ENCODE data around the gene TEX38. TPM values are rescaled to one million over a fixed set of nuclear protein-coding genes. Genes with fewer than 3 reads are reported as not detected.
"Not testable (repeated sequence)": the region's sequence is repeated elsewhere in the genome, so short reads cannot be mapped to it uniquely, and the experiment has no call there.

TEX38 gene
- total RNA-seq, 2 donors from 2014 or later = not detected

- Histone ChIP-seq H3K4me3 (no peak overlapping the region), H3K27me3 (replicated peaks; ENCODE audit: insufficient read depth) (no peaks in the 10 kb centered on the region), H3K4me1 (ENCODE audit: control insufficient read depth in 1 of 2, low read depth in 2 of 2) (peaks cover 4 to 26% of the 10 kb centered on the region in 2 donors), H3K27ac (no peak overlapping the region), H3K36me3 (peaks cover 43% of the 10 kb centered on the region), H3K9me3 (no peaks in the 10 kb centered on the region)
- TF ChIP-seq CTCF (IDR thresholded peaks at IDR 0.05) = no peak
- DNase-seq (ENCODE audit: low spot score) (no peak), ATAC-seq (ENCODE audit: insufficient number of reproducible peaks, low FRiP score, low read depth) (no peak)
Measured at GRCh38 chr1:46689356-46689755, 17.7 kb downstream of the TEX38 start.

GRCh38 chr1:46689897-46690296, 18.2 kb downstream of the TEX38 start:
- no peak for ATAC-seq (ENCODE audit: insufficient number of reproducible peaks, low FRiP score, low read depth)
- Histone ChIP-seq H3K27ac (no peak overlapping the region), H3K4me3 (no peak overlapping the region), H3K4me1 (ENCODE audit: control insufficient read depth in 1 of 2, low read depth in 2 of 2) (peaks cover 4 to 26% of the 10 kb centered on the region in 2 donors), H3K9me3 (no peaks in the 10 kb centered on the region), H3K27me3 (replicated peaks; ENCODE audit: insufficient read depth) (no peaks in the 10 kb centered on the region), H3K36me3 (peaks cover 38% of the 10 kb centered on the region)
- no peak for DNase-seq (ENCODE audit: low spot score)
- no peak for TF ChIP-seq CTCF (IDR thresholded peaks at IDR 0.05)

- Histone ChIP-seq H3K36me3 (peaks cover 42% of the 10 kb centered on the region), H3K27me3 (replicated peaks; ENCODE audit: insufficient read depth) (no peaks in the 10 kb centered on the region)
- no peak for ATAC-seq (ENCODE audit: insufficient number of reproducible peaks, low FRiP score, low read depth)
Measured at GRCh38 chr1:46690931-46691421, 19.3 kb downstream of the TEX38 start.

GRCh38 chr1:46691997-46692790, 20.5 kb downstream of the TEX38 start:
- H3K4me1 ChIP-seq (ENCODE audit: control insufficient read depth in 1 of 2, low read depth in 2 of 2) = peaks cover 4 to 22% of the 10 kb centered on the region in 2 donors
- no peaks in the 10 kb centered on the region for H3K9me3 ChIP-seq
- no peak for ATAC-seq (ENCODE audit: insufficient number of reproducible peaks, low FRiP score, low read depth)
- peaks cover 40% of the 10 kb centered on the region for H3K36me3 ChIP-seq
- DNase-seq (ENCODE audit: low spot score) = no peak
- no peak overlapping the region for H3K4me3 ChIP-seq
- no peaks in the 10 kb centered on the region for H3K27me3 ChIP-seq (replicated peaks; ENCODE audit: insufficient read depth)
- H3K27ac ChIP-seq = no peak overlapping the region
- TF ChIP-seq CTCF (IDR thresholded peaks at IDR 0.05) = no peak

More at GRCh38 chr1:46690931-46691421, 19.3 kb downstream of the TEX38 start:
- Histone ChIP-seq H3K9me3 (no peaks in the 10 kb centered on the region), H3K27ac (no peak overlapping the region), H3K4me3 (no peak overlapping the region), H3K4me1 (ENCODE audit: control insufficient read depth in 1 of 2, low read depth in 2 of 2) (peaks cover 4 to 26% of the 10 kb centered on the region in 2 donors)
- no peak for TF ChIP-seq CTCF (IDR thresholded peaks at IDR 0.05)
- no peak for DNase-seq (ENCODE audit: low spot score)

- ATAC-seq (ENCODE audit: insufficient number of reproducible peaks, low FRiP score, low read depth) = no peak
- Histone ChIP-seq H3K27ac (no peak overlapping the region), H3K27me3 (replicated peaks; ENCODE audit: insufficient read depth) (no peaks in the 10 kb centered on the region), H3K9me3 (no peaks in the 10 kb centered on the region), H3K4me3 (no peak overlapping the region), H3K4me1 (ENCODE audit: control insufficient read depth in 1 of 2, low read depth in 2 of 2) (peaks cover 0 to 13% of the 10 kb centered on the region in 2 donors), H3K36me3 (peaks cover 40% of the 10 kb centered on the region)
- no peak for DNase-seq (ENCODE audit: low spot score)
- no peak for TF ChIP-seq CTCF (IDR thresholded peaks at IDR 0.05)
Measured at GRCh38 chr1:46692811-46693770, 21.4 kb downstream of the TEX38 start.

- not testable (repeated sequence) for DNase-seq (ENCODE audit: low spot score); H3K27me3 ChIP-seq (replicated peaks; ENCODE audit: insufficient read depth); H3K9me3 ChIP-seq; ATAC-seq (ENCODE audit: insufficient number of reproducible peaks, low FRiP score, low read depth); H3K4me3 ChIP-seq; H3K27ac ChIP-seq
- Histone ChIP-seq H3K4me1 (ENCODE audit: control insufficient read depth in 1 of 2, low read depth in 2 of 2) (peaks cover 0 to 10% of the 10 kb centered on the region in 2 donors), H3K36me3 (peaks cover 34% of the 10 kb centered on the region)
Measured at GRCh38 chr1:46694676-46695075, 23.0 kb downstream of the TEX38 start.

Data from thoracic aorta (tissue), 2 donors.